Mesothelial cell of epicardium (in vitro differentiated cells): Measurements from ENCODE around the gene CCDC50. TPM values are rescaled to one million over a fixed set of nuclear protein-coding genes. Genes with fewer than 3 reads are reported as not detected.
A peak's percentile ranks its signal among the peaks of the same experiment; 100 is the strongest.

Experiments used
- DNase-seq, 2 experiments: peaks; one replicate each; pipeline ENCODE4 v3.0.0; 2021; ENCODE audit warnings: low spot score in 2 of 2; ENCODE audit not compliant: unreplicated experiment in 2 of 2
- H3K27ac Mint-ChIP-seq: 2 replicates; pipeline ENCODE4 v1.8.0; 2021; ENCODE audit warnings: mixed read lengths
- H3K27me3 Mint-ChIP-seq: 2 replicates; pipeline ENCODE4 v1.8.0; 2021; ENCODE audit warnings: low read depth, mixed read lengths
- H3K36me3 Mint-ChIP-seq: 2 replicates; pipeline ENCODE4 v1.8.0; 2021; ENCODE audit warnings: mixed read lengths
- H3K4me1 Mint-ChIP-seq: 2 replicates; pipeline ENCODE4 v1.8.0; 2021; ENCODE audit warnings: mixed read lengths
- H3K4me3 Mint-ChIP-seq: 2 replicates; pipeline ENCODE4 v1.8.0; 2021; ENCODE audit warnings: mild to moderate bottlenecking, moderate library complexity, mixed read lengths
- H3K9me3 Mint-ChIP-seq: 2 replicates; pipeline ENCODE4 v1.8.0; 2021; ENCODE audit warnings: mixed read lengths
- total RNA-seq: library from RNA; stranded (reverse); gene quantifications from 3 replicates; pipeline ENCODE4 v1.2.1, GENCODE V29; 2021
- TF ChIP-seq, protein P1 (sequence below): fragments of 200-600 bp; sonication (generic); IDR thresholded peaks from one replicate; pipeline ENCODE4 v1.5.0; 2021; ENCODE audit warnings: antibody characterized with exemption; ENCODE audit not compliant: unreplicated experiment

Gene CCDC50
- total RNA-seq, 1 donor from 2014 or later: 63.2 TPM

- Mint-ChIP-seq H3K36me3 (peaks cover 49% of the 10 kb centered on the region), H3K4me3 (no peak overlapping the region), H3K4me1 (peaks cover 8% of the 10 kb centered on the region), H3K9me3 (no peaks in the 10 kb centered on the region), H3K27me3 (no peaks in the 10 kb centered on the region), H3K27ac (no peak overlapping the region)
- DNase-seq: no peak
- TF ChIP-seq, protein P1, sequence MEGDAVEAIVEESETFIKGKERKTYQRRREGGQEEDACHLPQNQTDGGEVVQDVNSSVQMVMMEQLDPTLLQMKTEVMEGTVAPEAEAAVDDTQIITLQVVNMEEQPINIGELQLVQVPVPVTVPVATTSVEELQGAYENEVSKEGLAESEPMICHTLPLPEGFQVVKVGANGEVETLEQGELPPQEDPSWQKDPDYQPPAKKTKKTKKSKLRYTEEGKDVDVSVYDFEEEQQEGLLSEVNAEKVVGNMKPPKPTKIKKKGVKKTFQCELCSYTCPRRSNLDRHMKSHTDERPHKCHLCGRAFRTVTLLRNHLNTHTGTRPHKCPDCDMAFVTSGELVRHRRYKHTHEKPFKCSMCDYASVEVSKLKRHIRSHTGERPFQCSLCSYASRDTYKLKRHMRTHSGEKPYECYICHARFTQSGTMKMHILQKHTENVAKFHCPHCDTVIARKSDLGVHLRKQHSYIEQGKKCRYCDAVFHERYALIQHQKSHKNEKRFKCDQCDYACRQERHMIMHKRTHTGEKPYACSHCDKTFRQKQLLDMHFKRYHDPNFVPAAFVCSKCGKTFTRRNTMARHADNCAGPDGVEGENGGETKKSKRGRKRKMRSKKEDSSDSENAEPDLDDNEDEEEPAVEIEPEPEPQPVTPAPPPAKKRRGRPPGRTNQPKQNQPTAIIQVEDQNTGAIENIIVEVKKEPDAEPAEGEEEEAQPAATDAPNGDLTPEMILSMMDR: no peak
Observed at GRCh38 chr3:191363221-191363620, 34.0 kb downstream of the CCDC50 start.

GRCh38 chr3:191366675-191367074 lies 37.5 kb downstream of the CCDC50 start:
- no peaks in the 10 kb centered on the region for H3K9me3 Mint-ChIP-seq
- no peak overlapping the region for H3K4me3 Mint-ChIP-seq
- TF ChIP-seq, protein P1: no peak
- H3K27ac Mint-ChIP-seq: no peak overlapping the region
- H3K27me3 Mint-ChIP-seq: no peaks in the 10 kb centered on the region
- no peak for DNase-seq
- H3K4me1 Mint-ChIP-seq: peaks cover 20% of the 10 kb centered on the region
- peaks cover 32% of the 10 kb centered on the region for H3K36me3 Mint-ChIP-seq

DNA sequence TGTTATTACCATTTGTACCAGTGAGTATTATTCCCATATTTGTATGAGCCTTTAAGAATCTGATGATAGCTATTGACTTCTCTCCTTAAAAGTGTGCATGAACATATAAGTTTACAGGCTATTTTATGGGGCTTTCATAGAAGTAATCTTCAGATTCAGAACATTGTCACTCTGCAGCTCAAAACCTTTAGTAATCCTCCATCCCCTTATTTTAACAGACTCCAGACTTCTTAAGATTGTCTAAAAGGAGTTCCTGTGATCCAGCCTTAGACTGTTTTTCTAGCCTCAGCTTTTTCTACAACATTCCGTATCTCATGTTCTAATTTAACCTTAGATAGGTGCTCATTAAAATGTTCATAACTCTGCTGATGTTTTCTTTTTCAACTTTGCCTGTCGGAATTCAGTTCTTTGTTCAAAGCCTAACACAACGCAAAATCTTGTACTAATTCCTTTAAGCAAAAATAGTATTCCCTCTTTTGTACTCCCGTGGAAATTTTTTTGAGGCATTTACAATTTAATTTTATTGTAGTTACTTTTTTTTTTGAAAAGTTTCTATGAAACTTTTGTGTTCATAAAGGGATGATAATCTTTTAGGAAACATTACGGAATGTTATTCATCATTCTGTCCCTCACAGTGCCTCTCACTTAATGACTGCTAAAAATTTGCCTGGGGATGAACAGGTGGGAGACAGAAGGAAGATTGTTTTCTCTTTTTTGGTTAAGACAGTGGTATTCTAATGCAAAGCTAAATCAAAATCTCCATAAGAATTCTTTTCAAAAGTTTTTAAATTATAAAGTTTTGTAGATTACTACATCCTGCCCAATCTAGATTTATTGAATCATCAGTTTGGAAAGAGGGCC lies 39.8 kb downstream of the CCDC50 start:
- H3K27ac Mint-ChIP-seq: peak overlapping the region; percentile 88
- no peaks in the 10 kb centered on the region for H3K9me3 Mint-ChIP-seq
- no peak overlapping the region for H3K4me3 Mint-ChIP-seq
- TF ChIP-seq, protein P1: no peak
- peaks cover 24% of the 10 kb centered on the region for H3K36me3 Mint-ChIP-seq
- peaks cover 25% of the 10 kb centered on the region for H3K4me1 Mint-ChIP-seq
- DNase-seq: no peak
- H3K27me3 Mint-ChIP-seq: no peaks in the 10 kb centered on the region

GRCh38 chr3:191369616-191370010 lies 40.4 kb downstream of the CCDC50 start:
- Mint-ChIP-seq H3K9me3 (no peaks in the 10 kb centered on the region), H3K27me3 (no peaks in the 10 kb centered on the region), H3K36me3 (peaks cover 24% of the 10 kb centered on the region), H3K4me1 (peaks cover 26% of the 10 kb centered on the region), H3K27ac (peak overlapping the region; percentile 88), H3K4me3 (no peak overlapping the region)
- TF ChIP-seq, protein P1: no peak
- DNase-seq: no peak

DNA sequence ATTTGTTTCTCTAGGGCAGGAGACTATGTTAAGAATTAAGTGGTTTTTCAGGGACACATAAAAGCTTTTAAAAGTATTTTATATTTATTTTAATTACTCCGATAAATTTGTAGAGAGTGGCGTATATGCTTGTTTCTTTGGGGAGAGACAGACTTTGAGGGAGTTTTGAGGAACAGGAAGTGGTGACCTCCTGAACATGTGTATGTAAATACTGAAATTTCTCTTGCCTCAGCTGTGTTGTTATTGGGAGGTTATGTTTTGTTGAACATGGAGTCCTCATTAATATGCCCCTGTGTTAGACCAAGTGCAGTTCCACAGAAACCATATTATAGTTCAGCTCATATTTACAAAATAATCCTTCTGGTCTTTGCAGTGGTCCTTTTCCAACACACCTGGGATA lies 42.9 kb downstream of the CCDC50 start:
- TF ChIP-seq, protein P1: no peak
- Mint-ChIP-seq H3K9me3 (no peaks in the 10 kb centered on the region), H3K36me3 (peaks cover 31% of the 10 kb centered on the region), H3K4me1 (peaks cover 34% of the 10 kb centered on the region), H3K4me3 (no peak overlapping the region), H3K27ac (peak overlapping the region; percentile 18), H3K27me3 (no peaks in the 10 kb centered on the region)
- no peak for DNase-seq
